Lower leg skin (tissue), 3 donors: ENCODE data around the gene NTF4.

Experiments
- CTCF ChIP-seq, 3 donors: fragments of 450-650 bp; IDR thresholded peaks; one replicate each; pipeline ENCODE4 v1.5.1; 2016; ENCODE audit warnings: antibody characterized with exemption in 3 of 3, mild to moderate bottlenecking in 3 of 3, moderate library complexity in 2 of 3
- POLR2A ChIP-seq, 2 donors: fragments of 450-650 bp; IDR thresholded peaks; one replicate each; pipeline ENCODE4 v1.6.1; 2016 to 2017; ENCODE audit warnings: antibody characterized with exemption in 2 of 2, mild to moderate bottlenecking in 1 of 2, moderate library complexity in 1 of 2

DNA sequence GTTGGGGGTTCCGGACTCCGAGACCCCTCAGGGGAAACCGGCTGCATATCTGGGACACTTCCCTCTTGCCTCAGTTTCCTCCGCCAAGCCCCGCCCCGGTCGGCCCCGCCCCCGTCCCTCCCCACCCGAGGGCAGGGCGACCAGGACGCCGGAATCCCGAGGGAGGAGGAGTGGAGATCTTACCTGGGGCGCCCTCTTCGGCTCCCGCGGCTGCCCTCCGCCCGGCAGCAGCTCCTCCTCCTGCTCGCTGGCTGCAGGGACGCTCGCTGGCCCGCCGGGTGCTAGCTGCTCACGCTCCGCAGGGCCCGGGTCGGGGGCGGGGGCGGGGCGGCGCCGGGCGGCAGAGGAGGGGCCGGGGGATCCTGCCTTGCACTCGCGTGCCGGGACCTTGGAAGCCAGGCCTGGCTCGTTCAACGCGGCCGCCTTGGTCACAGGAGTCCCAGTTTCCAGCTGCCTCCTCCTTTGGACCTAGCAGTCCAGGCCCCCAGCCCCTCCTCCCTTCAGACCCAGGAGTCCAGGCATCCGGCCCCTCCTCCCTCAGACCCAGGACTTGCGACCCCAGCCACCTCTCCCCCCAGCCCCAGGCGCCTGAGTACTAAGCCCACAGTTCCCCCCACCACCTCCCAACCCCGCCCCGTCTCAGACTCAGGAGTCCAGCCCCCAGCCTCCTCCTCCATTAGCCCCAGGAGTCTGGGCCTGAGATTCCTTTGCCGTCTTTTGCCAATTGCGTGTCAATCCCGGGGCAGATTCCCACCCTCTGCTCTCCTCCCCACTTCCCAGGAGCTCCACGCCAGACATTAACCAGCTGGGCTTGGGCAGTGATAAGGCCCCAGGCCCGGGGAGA is at the start of gene NTF4:
- TF ChIP-seq CTCF (IDR thresholded peaks at IDR 0.05) = no peak
- TF ChIP-seq POLR2A (IDR thresholded peaks at IDR 0.05) = no peak
